ENCODE data around the gene HEXD.
"Not testable (repeated sequence)": the region's sequence is repeated elsewhere in the genome, so short reads cannot be mapped to it uniquely, and the experiment has no call there.

Gene HEXD

GRCh38 chr17:82442643-82443464 lies 24.7 kb downstream of the HEXD start:
- no peak for DNase-seq

GRCh38 chr17:82443465-82444283 lies 25.5 kb downstream of the HEXD start:
- DNase-seq: no peak

GRCh38 chr17:82444284-82444893 lies 26.2 kb downstream of the HEXD start:
- no peak for DNase-seq

- no peak for DNase-seq
Observed at GRCh38 chr17:82444941-82445521, 26.9 kb downstream of the HEXD start.

DNA sequence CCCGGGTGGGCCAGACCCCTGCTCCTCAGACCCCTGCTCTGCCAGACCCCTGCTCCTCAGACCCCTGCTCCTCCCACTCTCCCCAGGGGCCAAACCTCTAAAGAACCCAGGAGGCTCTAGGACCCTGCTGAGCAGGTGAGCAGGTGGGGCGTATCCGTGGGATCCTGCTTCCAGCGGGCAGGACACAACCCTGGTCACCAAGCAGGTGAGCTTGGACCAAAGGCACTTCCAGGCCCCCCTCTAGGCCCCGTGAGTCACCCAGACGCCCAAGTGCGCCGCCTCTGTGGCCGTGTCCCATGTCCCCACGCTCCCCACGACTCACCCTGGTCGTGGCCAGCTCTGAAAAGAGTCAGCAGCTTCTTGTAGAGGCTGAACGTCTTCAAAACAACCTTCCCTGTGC lies 27.4 kb downstream of the HEXD start:
- DNase-seq: no peak

GRCh38 chr17:82446124-82446523 lies 28.0 kb downstream of the HEXD start:
- no peak for DNase-seq

- DNase-seq: no peak
Observed at GRCh38 chr17:82446649-82447048, 28.5 kb downstream of the HEXD start.

DNA sequence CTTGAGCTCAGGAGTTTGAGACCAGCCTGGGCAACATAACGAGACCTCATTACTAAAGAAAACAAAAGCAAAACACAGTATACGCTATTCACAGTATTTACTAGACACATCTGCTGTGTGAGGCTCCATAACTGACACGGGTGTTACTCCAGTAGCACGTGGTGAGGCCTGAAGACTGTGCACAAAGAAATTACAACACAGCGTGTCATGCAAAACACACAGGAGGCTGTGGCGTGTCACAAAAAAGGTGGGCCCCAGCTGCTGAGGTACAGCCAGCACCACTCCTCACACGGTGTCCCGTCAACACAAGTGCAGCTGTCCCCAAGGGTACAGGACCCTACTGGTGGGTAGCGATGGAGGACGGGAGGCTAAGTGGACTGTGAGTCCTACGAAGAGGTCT lies 29.7 kb downstream of the HEXD start:
- DNase-seq: no peak

- peak; percentile 61 for DNase-seq
Observed at GRCh38 chr17:82449131-82449882, 31.2 kb downstream of the HEXD start.

GRCh38 chr17:82449883-82450356 lies 31.8 kb downstream of the HEXD start:
- peak; percentile 62 for DNase-seq

GRCh38 chr17:82450357-82451106 lies 32.4 kb downstream of the HEXD start, which contains the start of gene CYBC1:
TSS of gene CYBC1 (minus strand) at chr17:82450752. CDS start at chr17:82449254, 1,498 bp downstream.
- DNase-seq: peak; percentile 94

DNA sequence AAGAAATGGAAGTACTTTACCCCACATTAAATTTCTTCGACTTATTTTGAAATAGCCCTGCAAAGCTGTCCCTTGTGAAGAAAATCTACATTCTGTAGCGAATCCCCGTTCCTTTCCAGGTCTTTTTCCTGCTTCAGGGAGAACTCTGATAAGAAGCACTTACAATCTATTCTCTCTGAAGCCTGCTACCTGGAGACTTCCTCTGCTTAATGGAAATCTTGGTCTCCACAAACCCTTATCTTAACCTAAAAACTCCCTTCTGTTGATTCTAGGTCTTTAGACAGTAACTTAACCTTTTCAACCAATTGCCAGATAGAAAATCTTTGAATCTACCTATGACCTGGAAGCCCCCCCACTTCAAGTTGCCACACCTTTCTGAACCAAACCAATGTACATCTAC lies 34.0 kb downstream of the HEXD start:
- no peak for DNase-seq

- not testable (repeated sequence) for DNase-seq
Observed at GRCh38 chr17:82453151-82453550, 35.0 kb downstream of the HEXD start.

GRCh38 chr17:82453706-82454105 lies 35.6 kb downstream of the HEXD start:
- not testable (repeated sequence) for DNase-seq

DNA sequence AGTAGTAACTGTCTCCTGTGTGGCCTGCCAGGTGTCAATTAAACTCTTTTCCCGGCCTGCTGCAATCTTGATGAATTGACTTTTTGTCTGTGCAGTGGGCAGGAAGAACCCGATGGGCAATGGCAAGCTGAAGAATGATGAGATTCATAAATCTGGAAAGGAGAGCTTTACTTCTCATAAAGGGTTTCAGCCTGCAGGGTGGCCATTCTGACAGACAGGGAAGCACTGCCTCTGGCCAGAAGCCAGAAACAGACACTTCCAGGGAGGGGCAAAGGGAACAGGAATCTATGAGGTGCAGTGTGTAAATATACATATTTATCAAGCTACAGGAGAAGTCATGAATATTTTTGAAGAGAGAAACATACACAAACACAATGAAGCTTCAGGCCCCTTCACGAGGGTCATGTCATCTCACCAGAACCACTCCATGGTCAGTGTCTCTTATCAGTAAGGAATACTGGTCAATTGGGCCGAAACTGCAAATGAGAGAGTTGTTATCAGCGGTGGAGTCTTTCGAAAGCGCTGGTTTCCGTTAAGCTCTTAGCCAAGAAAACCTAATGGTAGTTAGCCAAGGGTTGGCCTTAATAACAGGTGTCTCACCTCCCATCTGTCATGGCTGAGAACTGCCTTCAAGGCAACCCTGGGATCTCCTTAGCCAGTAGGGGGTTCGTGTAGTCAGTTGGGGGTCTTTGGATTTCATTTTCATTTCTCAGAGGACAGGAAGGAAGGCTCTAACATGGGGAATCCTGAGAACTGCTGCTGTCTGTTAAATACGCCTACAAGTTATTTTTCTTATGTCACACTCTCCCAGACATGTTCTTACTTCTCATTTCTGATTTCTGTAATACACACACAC lies 39.2 kb downstream of the HEXD start:
- no peak for DNase-seq

DNA sequence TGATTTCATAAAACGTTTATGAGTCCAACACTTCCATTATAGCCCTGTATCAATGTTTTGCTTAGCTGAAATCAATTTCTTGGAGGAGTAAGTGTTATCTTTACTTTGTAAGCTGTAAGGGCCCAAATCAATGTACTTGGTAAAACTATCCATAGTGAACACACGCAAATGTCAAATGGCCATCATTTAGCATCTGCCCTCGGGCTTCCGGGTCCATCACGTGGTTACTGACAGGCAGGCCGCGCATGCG lies 39.7 kb downstream of the HEXD start:
- DNase-seq: no peak

- DNase-seq: peak; percentile 97
Observed at GRCh38 chr17:82458179-82458884, 40.2 kb downstream of the HEXD start, which contains the start of gene NARF. TSS of gene NARF (plus strand) at chr17:82458741. CDS start at chr17:82458804, 63 bp downstream.

DNA sequence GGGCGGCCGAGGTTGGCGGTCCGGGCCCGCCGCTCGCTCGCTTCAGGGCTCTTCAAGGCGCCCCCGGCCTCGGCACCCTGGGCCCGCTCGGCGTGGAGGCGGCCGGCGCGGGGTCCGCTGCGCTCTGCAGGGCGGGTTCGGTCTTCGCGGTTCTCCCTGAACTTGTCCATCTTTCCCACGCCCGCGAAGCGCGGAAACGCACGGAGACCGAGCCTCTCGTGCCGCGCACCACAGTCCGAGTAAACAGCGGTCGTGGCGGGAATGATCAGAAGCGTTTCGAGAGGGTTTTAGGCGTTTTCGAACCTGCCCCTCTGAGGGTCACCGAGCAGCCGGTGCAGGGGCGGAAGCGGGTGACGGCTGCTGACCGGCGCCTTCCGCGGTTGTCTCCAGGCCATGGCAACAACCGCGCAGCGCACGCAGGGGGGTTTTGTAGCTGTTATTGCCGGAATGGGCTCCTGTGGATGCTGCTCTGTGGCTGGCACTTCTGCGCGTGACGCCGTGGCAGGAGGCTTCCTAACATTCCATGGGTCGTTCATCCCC lies 40.8 kb downstream of the HEXD start:
- no peak for DNase-seq

DNA sequence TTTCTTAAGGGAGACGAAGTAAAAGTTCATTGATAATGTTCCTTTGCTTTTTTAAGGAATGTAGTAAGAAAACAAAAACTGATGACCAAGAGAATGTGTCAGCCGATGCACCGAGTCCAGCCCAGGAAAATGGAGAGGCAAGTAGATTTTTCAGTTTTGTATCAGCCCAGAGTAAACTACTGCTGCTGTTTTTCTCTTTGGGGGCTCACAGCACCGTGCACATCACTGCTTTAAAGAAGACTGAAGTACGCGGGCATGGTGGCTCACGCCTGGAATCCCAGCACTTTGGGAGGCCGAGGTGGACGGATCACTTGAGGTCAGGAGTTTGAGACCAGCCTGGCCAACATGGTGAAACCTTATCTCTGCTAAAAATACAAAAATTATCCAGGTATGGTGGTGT lies 41.8 kb downstream of the HEXD start:
- DNase-seq: not testable (repeated sequence)

Measured in stimulated activated CD4-positive, alpha-beta T cell treated with anti-CD3 and anti-CD28 coated beads, Interleukin-4, amount 100 ng/mL, for 24 hours (primary cell).